HepG2 (cell line): ENCODE results near the gene PANX1.
"Not testable (repeated sequence)": the region's sequence is repeated elsewhere in the genome, so short reads cannot be mapped to it uniquely, and the experiment has no call there.

Source experiments
- CAMTA2 ChIP-seq: sonication (generic); formaldehyde crosslinking; IDR thresholded peaks from 2 replicates; pipeline ENCODE4 v1.4.0; 2020; ENCODE audit warnings: mild to moderate bottlenecking, missing genetic modification reagents, borderline replicate concordance
- ZNF326 ChIP-seq: sonication (generic); formaldehyde crosslinking; IDR thresholded peaks from 2 replicates; pipeline ENCODE4 v1.4.0; 2020; ENCODE audit warnings: missing genetic modification reagents, borderline replicate concordance

GRCh38 chr11:94120516-94120915, 8.1 kb upstream of the PANX1 start:
- not testable (repeated sequence) for TF ChIP-seq ZNF326; CAMTA2 (CRISPR knock-in tag)
